A673 (cell line): Measurements from ENCODE around the gene PPFIBP1.

Experiments
- EZH2 ChIP-seq: fragments of 200-600 bp; sonication (generic); IDR thresholded peaks from 2 replicates; pipeline ENCODE4 v1.6.1; 2017; ENCODE audit warnings: borderline replicate concordance, low read depth, mild to moderate bottlenecking, mixed read lengths, antibody characterized with exemption, low read length; ENCODE audit not compliant: poor library complexity, severe bottlenecking
- TF ChIP-seq, protein P1 (sequence below): fragments of 300-800, 200-600 bp; sonication (generic); conservative IDR thresholded peaks from 2 replicates; pipeline ENCODE4 v1.5.1; 2017; ENCODE audit warnings: low read depth, mild to moderate bottlenecking, antibody characterized with exemption, low read length, moderate library complexity, mixed read lengths

DNA sequence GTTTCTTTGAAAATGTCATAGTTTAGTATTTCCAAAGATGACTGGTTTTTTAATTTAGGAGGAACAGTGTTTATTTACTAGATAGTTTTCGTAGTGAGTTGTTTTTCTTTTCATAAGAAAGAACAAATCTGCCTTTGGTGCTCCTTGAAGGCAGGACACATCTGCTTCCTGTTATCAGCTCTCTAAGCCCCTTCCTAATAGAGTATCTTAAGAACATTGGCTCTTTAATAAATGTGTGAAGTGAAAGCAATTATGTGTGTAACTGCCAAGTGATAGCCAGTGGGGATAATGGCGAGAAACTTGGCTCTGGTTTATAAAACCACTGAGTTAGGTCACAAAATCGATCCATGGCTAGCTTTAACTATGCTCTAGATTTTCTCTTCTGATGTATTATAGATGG, 23.5 kb upstream of the PPFIBP1 start:
- TF ChIP-seq, protein P1, sequence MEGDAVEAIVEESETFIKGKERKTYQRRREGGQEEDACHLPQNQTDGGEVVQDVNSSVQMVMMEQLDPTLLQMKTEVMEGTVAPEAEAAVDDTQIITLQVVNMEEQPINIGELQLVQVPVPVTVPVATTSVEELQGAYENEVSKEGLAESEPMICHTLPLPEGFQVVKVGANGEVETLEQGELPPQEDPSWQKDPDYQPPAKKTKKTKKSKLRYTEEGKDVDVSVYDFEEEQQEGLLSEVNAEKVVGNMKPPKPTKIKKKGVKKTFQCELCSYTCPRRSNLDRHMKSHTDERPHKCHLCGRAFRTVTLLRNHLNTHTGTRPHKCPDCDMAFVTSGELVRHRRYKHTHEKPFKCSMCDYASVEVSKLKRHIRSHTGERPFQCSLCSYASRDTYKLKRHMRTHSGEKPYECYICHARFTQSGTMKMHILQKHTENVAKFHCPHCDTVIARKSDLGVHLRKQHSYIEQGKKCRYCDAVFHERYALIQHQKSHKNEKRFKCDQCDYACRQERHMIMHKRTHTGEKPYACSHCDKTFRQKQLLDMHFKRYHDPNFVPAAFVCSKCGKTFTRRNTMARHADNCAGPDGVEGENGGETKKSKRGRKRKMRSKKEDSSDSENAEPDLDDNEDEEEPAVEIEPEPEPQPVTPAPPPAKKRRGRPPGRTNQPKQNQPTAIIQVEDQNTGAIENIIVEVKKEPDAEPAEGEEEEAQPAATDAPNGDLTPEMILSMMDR, result no peak
- no peak for TF ChIP-seq EZH2
